ENCODE measurements around the gene USH1C. TPM values are rescaled to one million over a fixed set of nuclear protein-coding genes. Genes with fewer than 3 reads are reported as not detected.

USH1C gene
- polyA plus RNA-seq, 3 donors: not detected

DNA sequence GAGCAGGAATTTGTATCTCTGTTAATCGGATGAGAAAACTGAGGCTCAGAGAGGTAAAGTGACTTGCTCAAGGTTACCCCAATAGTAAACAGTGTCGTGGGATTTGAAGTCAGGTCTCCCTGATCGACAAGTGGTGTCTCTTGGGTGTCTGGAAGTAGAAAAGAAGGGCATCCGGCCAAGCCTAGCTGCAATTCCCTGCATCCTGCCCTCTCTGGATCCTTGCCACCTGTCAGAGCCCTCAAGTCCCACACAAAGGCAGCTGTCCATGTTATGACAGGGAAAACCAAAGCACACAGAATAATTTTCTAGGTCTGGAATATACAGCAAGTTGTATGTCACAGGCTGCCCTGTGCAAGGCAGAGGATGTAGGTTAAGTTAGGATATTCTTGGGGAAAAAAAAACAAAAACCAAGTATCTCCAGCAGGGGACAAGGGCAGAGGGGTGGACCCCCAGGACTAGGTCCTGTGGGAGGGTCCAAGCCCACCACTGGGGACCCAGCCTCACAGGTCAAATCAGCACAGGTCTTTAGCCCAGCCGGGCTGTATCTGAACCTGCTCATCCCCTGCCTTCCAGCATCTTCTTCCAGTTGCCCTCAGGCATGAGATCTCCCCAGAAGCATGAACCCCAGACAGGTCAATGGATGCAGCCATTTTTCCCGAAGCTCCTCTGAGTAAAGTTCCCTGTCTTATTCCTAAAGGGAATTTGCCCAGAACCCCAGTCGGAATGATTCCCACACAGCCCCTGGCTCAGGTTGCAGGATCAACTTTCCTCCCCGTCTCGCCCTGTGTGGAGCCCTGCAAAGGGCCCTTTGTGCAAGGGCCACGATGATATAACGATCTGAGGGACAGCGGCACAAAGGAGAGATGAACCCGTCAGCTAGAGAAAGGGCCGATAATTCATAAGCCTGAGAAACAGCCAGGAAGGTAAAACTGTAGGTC, 15.0 kb downstream of the USH1C start:
- TF ChIP-seq, protein P1, sequence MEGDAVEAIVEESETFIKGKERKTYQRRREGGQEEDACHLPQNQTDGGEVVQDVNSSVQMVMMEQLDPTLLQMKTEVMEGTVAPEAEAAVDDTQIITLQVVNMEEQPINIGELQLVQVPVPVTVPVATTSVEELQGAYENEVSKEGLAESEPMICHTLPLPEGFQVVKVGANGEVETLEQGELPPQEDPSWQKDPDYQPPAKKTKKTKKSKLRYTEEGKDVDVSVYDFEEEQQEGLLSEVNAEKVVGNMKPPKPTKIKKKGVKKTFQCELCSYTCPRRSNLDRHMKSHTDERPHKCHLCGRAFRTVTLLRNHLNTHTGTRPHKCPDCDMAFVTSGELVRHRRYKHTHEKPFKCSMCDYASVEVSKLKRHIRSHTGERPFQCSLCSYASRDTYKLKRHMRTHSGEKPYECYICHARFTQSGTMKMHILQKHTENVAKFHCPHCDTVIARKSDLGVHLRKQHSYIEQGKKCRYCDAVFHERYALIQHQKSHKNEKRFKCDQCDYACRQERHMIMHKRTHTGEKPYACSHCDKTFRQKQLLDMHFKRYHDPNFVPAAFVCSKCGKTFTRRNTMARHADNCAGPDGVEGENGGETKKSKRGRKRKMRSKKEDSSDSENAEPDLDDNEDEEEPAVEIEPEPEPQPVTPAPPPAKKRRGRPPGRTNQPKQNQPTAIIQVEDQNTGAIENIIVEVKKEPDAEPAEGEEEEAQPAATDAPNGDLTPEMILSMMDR (IDR thresholded peaks at IDR 0.05): no peak
- intact Hi-C loops (cut with micrococcal nuclease): no loop called here

GRCh38 chr11:17528181-17528691, 16.0 kb downstream of the USH1C start:
- intact Hi-C loops (cut with micrococcal nuclease): no loop called here
- no peak overlapping the region for H3K4me3 ChIP-seq (replicated peaks in 1 of 3; ENCODE audit: low read depth in 2 of 3, low read length in 3 of 3)
- Mint-ChIP-seq H3K27me3 (ENCODE audit: low read depth in 3 of 3) (peaks cover 0 to 4% (median 3%) of the 10 kb centered on the region in 3 donors), H3K4me3 (no peak overlapping the region), H3K36me3 (no peaks in the 10 kb centered on the region), H3K4me1 (no peaks in the 10 kb centered on the region), H3K27ac (no peak overlapping the region), H3K9me3 (no peaks in the 10 kb centered on the region)
- H3K4me2 ChIP-seq (replicated peaks; ENCODE audit: extremely low read depth, low read length, poor library complexity, severe bottlenecking): no peak overlapping the region
- TF ChIP-seq, protein P1 (IDR thresholded peaks at IDR 0.05): peak; percentile 65
- H3K36me3 ChIP-seq (replicated peaks in 1 of 2; ENCODE audit: control insufficient read depth in 1 of 2, insufficient read depth in 2 of 2, low read length in 2 of 2): no peaks in the 10 kb centered on the region
- H3K9me3 ChIP-seq (replicated peaks in 1 of 2; ENCODE audit: control insufficient read depth in 1 of 2, insufficient read depth in 1 of 2, low read length in 2 of 2): no peaks in the 10 kb centered on the region
- no peaks in the 10 kb centered on the region for H3K27me3 ChIP-seq (ENCODE audit: control insufficient read depth in 2 of 2, insufficient read depth in 2 of 2, low read length in 2 of 2)
- H3K9ac ChIP-seq (ENCODE audit: insufficient read depth, low read length, poor library complexity, severe bottlenecking): no peak overlapping the region
- no peak overlapping the region for H2AFZ ChIP-seq (ENCODE audit: insufficient read depth, low read depth, low read length, poor library complexity, severe bottlenecking)
- no peak overlapping the region for H3K27ac ChIP-seq (ENCODE audit: low read depth in 1 of 2, low read length in 2 of 2)
- no peaks in the 10 kb centered on the region for H4K20me1 ChIP-seq (ENCODE audit: insufficient read depth, low read length)
- no peaks in the 10 kb centered on the region for H3K4me1 ChIP-seq (ENCODE audit: control insufficient read depth in 1 of 2, insufficient read depth in 2 of 2, low read length in 2 of 2)
- DNase-seq: peak in 1 of 3 donors; percentile 11
- 49% methylated on average over 6 of the region's 9 CpGs for WGBS (ENCODE audit: insufficient coverage)
- H3K79me2 ChIP-seq (ENCODE audit: insufficient read depth, low read length): no peaks in the 10 kb centered on the region

More for the DNA sequence above, 15.0 kb downstream of the USH1C start:
- H3K4me3 ChIP-seq (replicated peaks in 1 of 3; ENCODE audit: low read depth in 2 of 3, low read length in 3 of 3): no peak overlapping the region
- H3K27me3 ChIP-seq (ENCODE audit: control insufficient read depth in 2 of 2, insufficient read depth in 2 of 2, low read length in 2 of 2): no peaks in the 10 kb centered on the region
- Mint-ChIP-seq H3K4me3 (no peak overlapping the region), H3K27ac (peak overlapping the region in 1 of 7 donors; percentile 65), H3K9me3 (no peaks in the 10 kb centered on the region), H3K36me3 (no peaks in the 10 kb centered on the region), H3K27me3 (ENCODE audit: low read depth in 3 of 3) (peaks cover 1 to 4% (median 3%) of the 10 kb centered on the region in 3 donors), H3K4me1 (no peaks in the 10 kb centered on the region)
- H2AFZ ChIP-seq (ENCODE audit: insufficient read depth, low read depth, low read length, poor library complexity, severe bottlenecking): no peak overlapping the region
- H3K36me3 ChIP-seq (replicated peaks in 1 of 2; ENCODE audit: control insufficient read depth in 1 of 2, insufficient read depth in 2 of 2, low read length in 2 of 2): no peaks in the 10 kb centered on the region
- no peak overlapping the region for H3K9ac ChIP-seq (ENCODE audit: insufficient read depth, low read length, poor library complexity, severe bottlenecking)
- H3K4me2 ChIP-seq (replicated peaks; ENCODE audit: extremely low read depth, low read length, poor library complexity, severe bottlenecking): no peak overlapping the region
- WGBS (ENCODE audit: insufficient coverage): 85% methylated on average over 10 of the region's 14 CpGs
- H4K20me1 ChIP-seq (ENCODE audit: insufficient read depth, low read length): no peaks in the 10 kb centered on the region
- no peak for DNase-seq
- H3K27ac ChIP-seq (ENCODE audit: low read depth in 1 of 2, low read length in 2 of 2): no peak overlapping the region
- H3K4me1 ChIP-seq (ENCODE audit: control insufficient read depth in 1 of 2, insufficient read depth in 2 of 2, low read length in 2 of 2): no peaks in the 10 kb centered on the region
- H3K9me3 ChIP-seq (replicated peaks in 1 of 2; ENCODE audit: control insufficient read depth in 1 of 2, insufficient read depth in 1 of 2, low read length in 2 of 2): no peaks in the 10 kb centered on the region
- H3K79me2 ChIP-seq (ENCODE audit: insufficient read depth, low read length): no peaks in the 10 kb centered on the region

Measured in CD14-positive monocyte (primary cell).